OCI-LY7 (cell line): ENCODE data around the gene SHQ1. TPM values are rescaled to one million over a fixed set of nuclear protein-coding genes. Genes with fewer than 3 reads are reported as not detected.

Source experiments
- BruUV-seq: library from RNA; stranded (reverse); fragments of 400-500 nt; replicated peaks from 2 replicates; lab custom pipeline; 2021; lab: Mats Ljungman, UMichigan
- CTCF ChIA-PET: fragments of 300-600 bp; sonication (Branson Sonifier 250); formaldehyde crosslinking; loops from one replicate; lab custom pipeline; 2022; ENCODE audit warnings: antibody characterized with exemption; ENCODE audit not compliant: unreplicated experiment; lab: Charles Lee
- POLR2A ChIA-PET: fragments of 300-600 bp; sonication (Branson Sonifier 250); formaldehyde crosslinking; loops from one replicate; lab custom pipeline; 2022; ENCODE audit warnings: antibody characterized with exemption; lab: Charles Lee
- DNase-seq: peaks from one replicate; pipeline ENCODE4 v3.0.0-alpha.2; 2015; ENCODE audit warnings: low spot score
- H2AFZ ChIP-seq: fragments of 200-600 bp; sonication (generic), shearing (Covaris generic); 2 replicates; pipeline ENCODE4 v1.6.1; 2014; ENCODE audit warnings: mild to moderate bottlenecking, antibody characterized with exemption, low read length, moderate library complexity
- H3K27ac ChIP-seq: fragments of 200-600 bp; sonication (generic); 2 replicates; pipeline ENCODE4 v1.5.1; 2014; ENCODE audit warnings: mixed run types, low read depth, mild to moderate bottlenecking, moderate library complexity, low read length, inconsistent platforms; ENCODE audit not compliant: poor library complexity, severe bottlenecking
- H3K36me3 ChIP-seq: fragments of 200-600 bp; sonication (generic); 2 replicates; pipeline ENCODE4 v1.6.1; 2014; ENCODE audit warnings: mild to moderate bottlenecking, antibody characterized with exemption, low read length, moderate library complexity, mixed read lengths; ENCODE audit not compliant: insufficient read depth
- H3K4me1 ChIP-seq: fragments of 200-600 bp; sonication (generic); 2 replicates; pipeline ENCODE4 v1.5.1; 2014; ENCODE audit warnings: mild to moderate bottlenecking, low read length; ENCODE audit not compliant: insufficient read depth, poor library complexity, severe bottlenecking
- H3K4me2 ChIP-seq: fragments of 200-600 bp; sonication (generic); 2 replicates; pipeline ENCODE4 v1.6.1; 2014; ENCODE audit warnings: mild to moderate bottlenecking, low read length
- H3K4me3 ChIP-seq: fragments of 200-600 bp; sonication (generic); 2 replicates; pipeline ENCODE4 v1.5.1; 2014; ENCODE audit warnings: mild to moderate bottlenecking, low read depth, low read length; ENCODE audit not compliant: poor library complexity, severe bottlenecking
- H3K79me2 ChIP-seq: fragments of 200-600 bp; sonication (generic); 2 replicates; pipeline ENCODE4 v1.6.1; 2016; ENCODE audit warnings: low read depth, mild to moderate bottlenecking, low read length, moderate library complexity, mixed read lengths; ENCODE audit not compliant: insufficient read depth
- H3K9me2 ChIP-seq: fragments of 200-600 bp; sonication (generic); 2 replicates; pipeline ENCODE4 v1.6.1; 2016; ENCODE audit warnings: mild to moderate bottlenecking, low read length, mixed read lengths; ENCODE audit not compliant: insufficient read depth
- H3K9me3 ChIP-seq: fragments of 200-600 bp; sonication (generic); 2 replicates; pipeline ENCODE4 v1.6.1; 2014; ENCODE audit warnings: mild to moderate bottlenecking, mixed run types, low read length, mixed read lengths
- H4K20me1 ChIP-seq: fragments of 200-600 bp; sonication (generic); 2 replicates; pipeline ENCODE4 v1.6.1; 2014; ENCODE audit warnings: mild to moderate bottlenecking, antibody characterized with exemption, low read length, moderate library complexity, mixed read lengths; ENCODE audit not compliant: insufficient read depth
- EZH2phosphoT487 ChIP-seq: fragments of 200-600 bp; sonication (generic); IDR thresholded peaks from 2 replicates; pipeline ENCODE4 v1.6.1; 2018; ENCODE audit warnings: low read depth, borderline replicate concordance, mild to moderate bottlenecking, mixed run types, antibody characterized with exemption, low read length, moderate library complexity, mixed read lengths
- intact Hi-C: fragments of 100-400 bp; cut with micrococcal nuclease; formaldehyde crosslinking; loops from one replicate; pipeline ENCODE4 v1.10.0; 2022; ENCODE audit not compliant: unreplicated experiment
- total RNA-seq, 2 experiments: library from RNA; depleted of rRNA in 1 of 2; stranded (reverse); fragments of >200 nt in 1 of 2; shearing (Covaris generic) in 1 of 2; gene quantifications; 2 replicates each; pipeline ENCODE4 v1.2.3, GENCODE V29; 2014 to 2022
- TF ChIP-seq, protein P1 (sequence below): fragments of 200-600 bp; sonication (generic); conservative IDR thresholded peaks from 2 replicates; pipeline ENCODE4 v1.5.1; 2014; ENCODE audit warnings: mild to moderate bottlenecking, antibody characterized with exemption, low read length, moderate library complexity, mixed read lengths

The SHQ1 gene
- total RNA-seq, 2 experiments from 2014 or later: 19.7 to 34.9 TPM

DNA sequence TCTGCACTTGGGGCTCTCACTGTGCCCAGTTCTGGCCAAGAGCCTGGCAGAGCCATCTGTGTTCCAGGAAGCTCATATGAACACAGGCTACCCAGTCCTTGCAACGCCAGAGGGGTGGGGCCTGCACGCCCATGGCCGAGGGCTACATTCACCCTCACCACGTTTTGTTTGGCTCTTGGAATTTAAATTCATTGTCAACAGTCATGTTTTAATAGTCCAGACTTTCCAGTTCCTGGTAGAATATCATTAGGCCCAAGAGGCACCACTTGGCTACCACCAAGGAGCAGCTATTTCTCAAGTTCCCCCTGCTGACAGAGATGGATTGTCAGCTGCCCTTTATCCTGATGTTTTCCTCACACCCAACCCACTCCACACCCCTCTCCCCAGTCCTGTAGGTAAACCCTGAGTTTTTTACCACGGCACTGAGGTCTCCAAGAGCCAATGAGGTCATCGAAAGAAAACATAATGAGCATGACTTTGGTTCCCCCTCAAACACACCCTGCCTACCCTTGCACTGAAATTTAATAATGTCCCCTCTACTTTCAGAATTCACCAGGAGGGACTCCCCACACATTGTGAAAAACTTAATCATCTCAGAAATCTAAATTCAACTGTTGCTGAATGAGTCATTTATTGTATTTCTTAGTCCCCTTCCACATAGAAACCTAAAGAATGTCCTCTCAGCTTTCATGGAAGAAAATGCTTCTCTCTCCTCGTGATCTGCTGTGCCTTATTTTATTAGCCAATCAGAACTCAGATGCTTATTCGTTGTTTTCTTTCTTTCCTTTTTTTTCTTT lies 125.1 kb downstream of the SHQ1 start:
- no peaks in the 10 kb centered on the region for H3K36me3 ChIP-seq
- no peaks in the 10 kb centered on the region for H3K9me3 ChIP-seq
- H3K4me1 ChIP-seq: no peaks in the 10 kb centered on the region
- no peak overlapping the region for H2AFZ ChIP-seq
- TF ChIP-seq EZH2phosphoT487: no peak
- TF ChIP-seq, protein P1, sequence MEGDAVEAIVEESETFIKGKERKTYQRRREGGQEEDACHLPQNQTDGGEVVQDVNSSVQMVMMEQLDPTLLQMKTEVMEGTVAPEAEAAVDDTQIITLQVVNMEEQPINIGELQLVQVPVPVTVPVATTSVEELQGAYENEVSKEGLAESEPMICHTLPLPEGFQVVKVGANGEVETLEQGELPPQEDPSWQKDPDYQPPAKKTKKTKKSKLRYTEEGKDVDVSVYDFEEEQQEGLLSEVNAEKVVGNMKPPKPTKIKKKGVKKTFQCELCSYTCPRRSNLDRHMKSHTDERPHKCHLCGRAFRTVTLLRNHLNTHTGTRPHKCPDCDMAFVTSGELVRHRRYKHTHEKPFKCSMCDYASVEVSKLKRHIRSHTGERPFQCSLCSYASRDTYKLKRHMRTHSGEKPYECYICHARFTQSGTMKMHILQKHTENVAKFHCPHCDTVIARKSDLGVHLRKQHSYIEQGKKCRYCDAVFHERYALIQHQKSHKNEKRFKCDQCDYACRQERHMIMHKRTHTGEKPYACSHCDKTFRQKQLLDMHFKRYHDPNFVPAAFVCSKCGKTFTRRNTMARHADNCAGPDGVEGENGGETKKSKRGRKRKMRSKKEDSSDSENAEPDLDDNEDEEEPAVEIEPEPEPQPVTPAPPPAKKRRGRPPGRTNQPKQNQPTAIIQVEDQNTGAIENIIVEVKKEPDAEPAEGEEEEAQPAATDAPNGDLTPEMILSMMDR: no peak
- no TSS peak for BruUV-seq
- H4K20me1 ChIP-seq: no peaks in the 10 kb centered on the region
- POLR2A ChIA-PET: interaction anchor here (0.7 to 1.1 kb wide), 3 partner anchors 15 to 442 kb away, joined by 3 to 5 read pairs (median 3); no protein-coding TSS in a partner anchor
- no peaks in the 10 kb centered on the region for H3K79me2 ChIP-seq
- DNase-seq: no peak
- CTCF ChIA-PET: no interaction called here
- no peak overlapping the region for H3K27ac ChIP-seq
- intact Hi-C loops: no loop called here
- no peaks in the 10 kb centered on the region for H3K9me2 ChIP-seq
- no peak overlapping the region for H3K4me3 ChIP-seq
- no peak overlapping the region for H3K4me2 ChIP-seq

DNA sequence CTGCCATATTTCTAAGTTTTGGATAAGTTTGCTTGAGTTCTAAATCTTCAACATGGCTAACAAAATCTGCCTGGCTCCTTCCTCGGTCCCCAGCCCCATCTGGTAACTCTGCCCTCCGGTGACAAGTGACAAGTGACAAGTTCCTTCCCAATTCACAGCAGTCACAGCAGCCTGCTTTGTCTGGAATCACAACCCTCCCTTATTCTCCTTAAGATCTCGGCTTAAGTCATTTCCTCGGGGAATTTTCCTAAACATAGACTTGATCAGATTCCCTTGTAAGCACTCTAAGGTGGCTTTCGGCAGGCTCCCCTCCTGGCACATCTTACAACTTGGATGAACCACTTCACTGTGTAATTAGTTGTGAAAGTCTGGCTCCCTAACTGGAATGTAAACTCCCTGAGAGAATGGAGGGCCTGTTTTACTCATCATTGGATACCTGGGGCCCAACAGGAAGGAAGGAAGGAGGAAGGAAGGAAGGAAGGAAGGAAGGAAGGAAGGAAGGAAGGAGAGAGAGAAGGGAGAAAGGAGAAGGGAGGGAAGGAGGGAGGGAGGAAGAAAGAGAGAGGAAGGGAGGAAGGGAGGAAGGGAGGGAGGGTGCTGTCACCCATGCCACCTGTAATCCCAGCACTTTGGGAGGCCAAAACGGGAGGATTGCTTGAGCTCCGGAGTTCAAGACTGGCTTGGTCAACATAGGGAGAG lies 126.4 kb downstream of the SHQ1 start:
- ChIA-PET POLR2A (no interaction called here), CTCF (no interaction called here)
- no peaks in the 10 kb centered on the region for H3K4me1 ChIP-seq
- no peak overlapping the region for H3K4me3 ChIP-seq
- no peak overlapping the region for H3K27ac ChIP-seq
- TF ChIP-seq EZH2phosphoT487: no peak
- TF ChIP-seq, protein P1: no peak
- no peaks in the 10 kb centered on the region for H3K79me2 ChIP-seq
- no peak overlapping the region for H2AFZ ChIP-seq
- no TSS peak for BruUV-seq
- intact Hi-C loops: no loop called here
- H4K20me1 ChIP-seq: no peaks in the 10 kb centered on the region
- DNase-seq: no peak
- no peaks in the 10 kb centered on the region for H3K9me2 ChIP-seq
- H3K36me3 ChIP-seq: no peaks in the 10 kb centered on the region
- no peaks in the 10 kb centered on the region for H3K9me3 ChIP-seq
- no peak overlapping the region for H3K4me2 ChIP-seq
